Coronary artery (tissue), 2 donors: ENCODE data around the gene SLC9A8.
A peak's percentile ranks its signal among the peaks of the same experiment; 100 is the strongest.

ENCODE experiments used
- DNase-seq: peaks from one replicate; pipeline ENCODE4 v3.0.0-alpha.2; 2017; ENCODE audit warnings: low spot score
- H3K27ac ChIP-seq, 2 donors: fragments of 200-600 bp; sonication (generic); one replicate each; pipeline ENCODE4 v1.5.1; 2016 to 2019
- H3K4me3 ChIP-seq: fragments of 200-600 bp; sonication (generic); 2 replicates; pipeline ENCODE4 v1.5.1; 2016; ENCODE audit warnings: mild to moderate bottlenecking, moderate library complexity
- TF ChIP-seq, protein P1 (sequence below): fragments of 200-600 bp; sonication (generic); IDR thresholded peaks from one replicate; pipeline ENCODE4 v1.5.1; 2019; ENCODE audit warnings: antibody characterized with exemption

Gene SLC9A8

DNA sequence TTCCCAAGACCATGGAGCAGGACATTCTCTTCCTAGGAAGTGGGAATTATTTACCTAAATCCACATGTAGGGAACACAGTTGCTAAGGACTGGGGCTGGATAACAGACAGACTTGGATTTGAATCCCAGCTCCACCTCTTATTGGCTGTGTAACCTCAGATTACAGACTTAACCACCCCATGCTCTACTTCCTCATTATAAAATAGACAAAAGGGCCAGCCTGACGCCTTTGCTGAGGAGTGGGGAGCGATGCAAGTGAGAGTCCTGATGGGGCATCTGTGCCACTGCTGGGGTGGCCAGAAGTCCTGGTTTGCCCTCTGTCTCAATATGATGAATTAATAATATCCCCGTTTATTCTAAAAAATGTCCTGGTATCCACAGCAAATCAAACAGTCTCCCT, 55.9 kb downstream of the SLC9A8 start:
- TF ChIP-seq, protein P1, sequence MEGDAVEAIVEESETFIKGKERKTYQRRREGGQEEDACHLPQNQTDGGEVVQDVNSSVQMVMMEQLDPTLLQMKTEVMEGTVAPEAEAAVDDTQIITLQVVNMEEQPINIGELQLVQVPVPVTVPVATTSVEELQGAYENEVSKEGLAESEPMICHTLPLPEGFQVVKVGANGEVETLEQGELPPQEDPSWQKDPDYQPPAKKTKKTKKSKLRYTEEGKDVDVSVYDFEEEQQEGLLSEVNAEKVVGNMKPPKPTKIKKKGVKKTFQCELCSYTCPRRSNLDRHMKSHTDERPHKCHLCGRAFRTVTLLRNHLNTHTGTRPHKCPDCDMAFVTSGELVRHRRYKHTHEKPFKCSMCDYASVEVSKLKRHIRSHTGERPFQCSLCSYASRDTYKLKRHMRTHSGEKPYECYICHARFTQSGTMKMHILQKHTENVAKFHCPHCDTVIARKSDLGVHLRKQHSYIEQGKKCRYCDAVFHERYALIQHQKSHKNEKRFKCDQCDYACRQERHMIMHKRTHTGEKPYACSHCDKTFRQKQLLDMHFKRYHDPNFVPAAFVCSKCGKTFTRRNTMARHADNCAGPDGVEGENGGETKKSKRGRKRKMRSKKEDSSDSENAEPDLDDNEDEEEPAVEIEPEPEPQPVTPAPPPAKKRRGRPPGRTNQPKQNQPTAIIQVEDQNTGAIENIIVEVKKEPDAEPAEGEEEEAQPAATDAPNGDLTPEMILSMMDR = no peak
- no peak overlapping the region for H3K4me3 ChIP-seq
- no peak for DNase-seq
- H3K27ac ChIP-seq = peak overlapping the region; percentile 47 to 60

DNA sequence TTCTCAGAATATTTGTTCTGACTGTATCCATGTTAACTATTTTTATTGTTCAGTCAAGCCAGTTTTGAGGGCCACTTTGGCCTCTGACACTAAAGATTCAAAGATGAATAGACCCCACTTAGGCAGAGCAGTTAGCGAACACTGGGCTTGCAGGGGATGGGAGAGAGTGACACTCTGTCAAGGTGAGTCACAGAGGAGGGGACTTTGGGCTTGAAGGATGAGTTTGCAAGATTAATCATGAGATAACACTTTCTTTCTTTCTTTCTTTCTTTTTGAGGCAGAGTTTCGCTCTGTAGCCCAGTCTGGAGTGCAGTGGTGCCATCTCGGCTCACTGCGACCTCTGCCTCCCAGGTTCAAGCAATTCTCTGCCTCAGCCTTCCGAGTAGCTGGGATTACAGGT, 56.3 kb downstream of the SLC9A8 start:
- H3K4me3 ChIP-seq = no peak overlapping the region
- peak overlapping the region in 1 of 2 donors; percentile 47 for H3K27ac ChIP-seq
- TF ChIP-seq, protein P1 = no peak
- DNase-seq = no peak

DNA sequence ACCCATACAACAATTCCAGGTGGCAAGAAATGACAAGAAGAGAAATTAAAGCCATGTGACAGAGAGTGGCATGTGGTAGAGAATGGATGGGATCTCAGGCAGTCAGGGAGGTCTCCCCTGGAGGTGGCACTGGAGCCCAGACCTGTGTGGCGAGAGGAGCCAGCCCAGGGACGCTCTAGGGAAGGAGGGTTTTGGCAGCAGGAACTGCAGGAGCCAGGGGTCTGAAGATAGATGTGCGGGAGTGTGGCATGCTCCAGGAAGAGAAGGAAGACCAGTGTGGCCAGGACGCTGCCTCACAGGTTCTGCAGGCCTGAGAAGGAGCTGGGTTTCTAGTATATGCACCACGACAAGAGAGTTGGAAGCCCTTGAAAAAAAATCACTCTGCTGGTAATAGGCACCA, 57.6 kb downstream of the SLC9A8 start:
- H3K27ac ChIP-seq = no peak overlapping the region
- DNase-seq = peak; percentile 46
- H3K4me3 ChIP-seq = no peak overlapping the region
- TF ChIP-seq, protein P1 = no peak

DNA sequence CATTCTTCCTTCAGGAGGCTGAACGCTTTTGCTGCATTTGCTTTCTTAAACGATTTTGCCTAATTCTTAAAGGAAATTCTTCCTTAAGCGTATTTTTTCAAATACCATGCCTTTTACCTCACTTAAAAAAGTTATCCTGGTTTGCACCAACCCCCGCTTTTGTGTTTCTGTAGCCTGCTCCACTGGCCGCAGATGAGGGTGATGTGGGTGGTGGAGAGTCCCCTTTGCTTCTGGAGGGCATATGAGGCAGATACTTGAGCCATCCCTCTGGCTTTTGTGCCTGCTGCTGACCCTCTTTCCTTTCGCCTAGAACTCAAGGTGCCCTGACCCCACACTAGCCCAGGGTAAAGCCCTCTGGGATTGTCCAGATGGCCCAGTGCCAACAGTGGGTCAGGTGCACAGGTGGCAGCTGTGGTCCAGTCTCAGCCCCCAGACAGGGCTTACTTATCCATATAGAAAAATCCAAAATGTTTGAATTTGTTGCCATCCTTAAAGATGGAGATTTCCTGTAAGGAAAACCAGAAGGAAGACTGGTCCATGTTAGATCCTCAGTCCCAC, 58.8 kb downstream of the SLC9A8 start:
- no peak overlapping the region for H3K27ac ChIP-seq
- TF ChIP-seq, protein P1 = no peak
- no peak overlapping the region for H3K4me3 ChIP-seq
- peak; percentile 33 for DNase-seq

DNA sequence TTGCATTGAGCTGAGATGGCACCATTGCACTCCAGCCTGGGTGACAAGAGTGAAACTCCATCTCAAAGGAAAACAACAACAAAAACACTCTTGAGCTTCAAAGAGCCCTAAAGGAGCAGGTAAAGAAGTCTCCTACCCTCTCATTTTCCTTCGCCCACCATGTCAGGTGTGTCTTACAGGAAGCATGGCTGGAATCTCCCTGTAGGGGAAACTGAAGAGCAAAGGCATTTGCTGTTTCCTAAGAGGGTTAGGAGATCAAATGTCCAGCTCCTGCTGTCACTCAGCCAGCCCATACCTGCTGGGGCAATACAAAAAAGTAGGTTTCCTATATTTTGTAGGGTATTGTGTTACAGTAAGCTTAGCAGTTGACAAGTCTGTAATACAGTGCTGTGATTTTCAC, 59.4 kb downstream of the SLC9A8 start:
- no peak overlapping the region for H3K4me3 ChIP-seq
- no peak overlapping the region for H3K27ac ChIP-seq
- TF ChIP-seq, protein P1 = no peak
- DNase-seq = peak; percentile 7

DNA sequence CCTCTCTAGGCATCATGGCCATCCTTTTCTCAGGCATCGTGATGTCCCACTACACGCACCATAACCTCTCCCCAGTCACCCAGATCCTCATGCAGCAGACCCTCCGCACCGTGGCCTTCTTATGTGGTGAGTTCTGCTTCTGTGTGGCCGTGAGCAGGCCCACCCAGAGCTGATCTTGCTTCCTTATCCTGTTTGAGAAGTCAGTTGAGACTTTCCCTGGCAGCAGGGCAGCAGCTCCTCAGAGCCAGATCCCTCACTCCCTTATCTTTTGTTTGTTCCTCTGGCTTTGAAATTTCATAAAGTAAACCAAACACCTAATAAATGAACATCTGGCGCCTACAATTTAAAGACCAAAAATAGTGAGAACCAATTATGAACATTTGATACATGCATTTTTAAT, 62.1 kb downstream of the SLC9A8 start:
- TF ChIP-seq, protein P1 = no peak
- H3K27ac ChIP-seq = peak overlapping the region; percentile 10 to 71
- DNase-seq = peak; percentile 38
- H3K4me3 ChIP-seq = no peak overlapping the region

DNA sequence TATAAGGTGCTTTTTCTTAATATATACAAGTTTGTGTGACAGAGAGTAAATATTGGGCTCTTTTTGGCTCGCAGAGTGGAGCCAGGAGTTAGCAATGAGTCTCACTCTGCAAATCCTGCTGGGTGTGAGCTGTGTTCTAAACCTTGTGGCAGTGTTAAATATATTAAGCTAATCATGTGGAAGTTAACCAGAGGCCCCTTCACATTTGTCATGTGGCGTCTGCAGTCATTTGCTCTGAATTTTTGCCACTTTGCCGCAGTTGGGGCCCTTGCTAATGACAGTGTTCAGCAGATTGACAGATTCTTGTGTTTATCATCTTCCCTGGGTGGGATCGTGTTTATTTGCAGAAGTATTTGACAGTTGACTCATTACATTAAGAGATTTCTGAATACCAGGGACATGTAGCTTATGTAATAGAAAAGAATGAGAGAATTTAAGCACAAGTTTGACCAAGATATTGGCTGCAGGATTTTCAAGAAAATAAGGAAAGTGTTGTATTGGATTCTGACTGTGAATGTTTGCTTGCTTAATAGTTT, 64.8 kb downstream of the SLC9A8 start:
- TF ChIP-seq, protein P1 = no peak
- DNase-seq = peak; percentile 8
- peak overlapping the region; percentile 70 to 76 for H3K27ac ChIP-seq
- H3K4me3 ChIP-seq = no peak overlapping the region
